Stimulated activated CD8-positive, alpha-beta memory T cell treated with anti-CD3 and anti-CD28 coated beads, Interleukin-4, amount 100 ng/mL, for 24 hours (primary cell): ENCODE data around the gene ZNF827.

Experiments
- DNase-seq: peaks from one replicate; pipeline ENCODE4 v3.0.0-alpha.2; 2020; ENCODE audit warnings: low read depth

The ZNF827 gene

GRCh38 chr4:145719752-145720624 lies 218.6 kb downstream of the ZNF827 start:
- DNase-seq = no peak

DNA sequence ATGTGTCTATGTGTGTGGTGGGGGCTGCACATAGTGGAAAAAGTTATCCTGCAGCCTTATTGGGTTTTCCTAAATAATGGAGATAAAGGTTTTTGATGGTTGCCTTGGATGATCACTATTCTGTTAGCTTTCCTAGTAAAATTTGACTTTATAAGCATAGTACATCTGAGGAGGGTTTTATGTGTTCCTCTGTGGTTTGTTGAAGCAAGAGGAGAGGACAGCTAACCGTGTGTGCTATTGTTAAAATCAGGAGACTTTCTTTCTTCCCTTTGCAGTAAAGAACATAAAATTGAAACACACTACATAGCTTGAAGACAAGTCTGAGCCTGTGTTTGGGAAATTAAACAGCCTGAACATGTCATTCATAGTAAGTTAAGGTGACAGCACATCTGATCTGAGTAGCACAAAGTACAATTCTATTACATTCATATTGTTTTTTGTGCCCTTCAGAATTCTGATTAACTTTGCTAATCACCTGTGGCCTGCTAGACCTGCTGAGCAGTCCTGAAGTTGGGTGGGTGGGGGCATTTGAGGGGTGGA lies 221.9 kb downstream of the ZNF827 start:
- no peak for DNase-seq

DNA sequence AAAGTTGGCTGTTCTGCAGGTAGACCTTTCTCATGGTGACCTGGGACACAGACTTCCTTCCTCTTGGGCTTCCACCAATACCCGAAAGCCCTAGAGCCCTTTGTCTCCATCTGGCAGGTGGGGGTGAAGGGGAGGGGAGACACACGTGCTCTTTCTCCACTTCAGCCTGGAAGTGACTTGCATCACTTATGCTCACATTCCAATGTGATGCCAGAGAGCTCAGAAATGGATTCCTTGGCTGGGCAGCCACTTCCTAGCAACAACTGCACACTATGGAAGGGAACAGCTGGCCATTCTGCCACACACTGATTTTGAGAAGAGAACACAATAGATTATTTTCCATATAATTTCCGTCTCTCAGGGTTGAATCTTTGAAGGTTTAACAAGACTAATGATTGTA lies 222.4 kb downstream of the ZNF827 start:
- DNase-seq = no peak

GRCh38 chr4:145709843-145710242 lies 228.8 kb downstream of the ZNF827 start:
- DNase-seq = no peak

GRCh38 chr4:145709336-145709735 lies 229.3 kb downstream of the ZNF827 start:
- DNase-seq = no peak
